Upper lobe of right lung (tissue), 1 donor: ENCODE measurements around the gene ANKZF1. TPM values are rescaled to one million over a fixed set of nuclear protein-coding genes. Genes with fewer than 3 reads are reported as not detected.

Experiments used
- ATAC-seq: fragments of 200-7000 bp; cut with Tn5 transposase; one replicate; pipeline ENCODE4 v1.9.1; 2020; ENCODE audit warnings: mild to moderate bottlenecking, moderate library complexity
- DNase-seq: peaks from one replicate; pipeline ENCODE4 v3.0.0-alpha.2; 2020
- H3K27ac ChIP-seq: fragments of 200-600 bp; one replicate; pipeline ENCODE4 v1.8.0; 2022
- H3K27me3 ChIP-seq: fragments of 200-600 bp; one replicate; pipeline ENCODE4 v1.8.0; 2022; ENCODE audit warnings: mild to moderate bottlenecking
- H3K36me3 ChIP-seq: fragments of 200-600 bp; one replicate; pipeline ENCODE4 v1.8.0; 2022
- H3K4me1 ChIP-seq: fragments of 200-600 bp; one replicate; pipeline ENCODE4 v1.8.0; 2022
- H3K4me3 ChIP-seq: fragments of 200-600 bp; one replicate; pipeline ENCODE4 v1.8.0; 2022; ENCODE audit warnings: mild to moderate bottlenecking
- H3K9me3 ChIP-seq: fragments of 200-600 bp; one replicate; pipeline ENCODE4 v1.8.0; 2022
- intact Hi-C: fragments of 100-400 bp; cut with DNase I; formaldehyde crosslinking; loops from one replicate; pipeline ENCODE4 v1.11.0; 2022
- total RNA-seq: library from RNA; stranded (reverse); fragmentation: NEBNext Ultra II Directional; extraction: Animal tissue kit (Norgen Biotek cat#: 25700); gene quantifications from one replicate; pipeline ENCODE4 v1.2.1, GENCODE V29; 2021
- TF ChIP-seq, protein P1 (sequence below): fragments of 200-600 bp; IDR thresholded peaks from one replicate; pipeline ENCODE4 v1.8.0; 2022; ENCODE audit warnings: antibody characterized with exemption
- donor health status: DM: no; HTN: yes; CAD: no; lungs with severe emphysema.

ANKZF1 gene
- total RNA-seq, 1 donor from 2014 or later, result 37.6 TPM

DNA sequence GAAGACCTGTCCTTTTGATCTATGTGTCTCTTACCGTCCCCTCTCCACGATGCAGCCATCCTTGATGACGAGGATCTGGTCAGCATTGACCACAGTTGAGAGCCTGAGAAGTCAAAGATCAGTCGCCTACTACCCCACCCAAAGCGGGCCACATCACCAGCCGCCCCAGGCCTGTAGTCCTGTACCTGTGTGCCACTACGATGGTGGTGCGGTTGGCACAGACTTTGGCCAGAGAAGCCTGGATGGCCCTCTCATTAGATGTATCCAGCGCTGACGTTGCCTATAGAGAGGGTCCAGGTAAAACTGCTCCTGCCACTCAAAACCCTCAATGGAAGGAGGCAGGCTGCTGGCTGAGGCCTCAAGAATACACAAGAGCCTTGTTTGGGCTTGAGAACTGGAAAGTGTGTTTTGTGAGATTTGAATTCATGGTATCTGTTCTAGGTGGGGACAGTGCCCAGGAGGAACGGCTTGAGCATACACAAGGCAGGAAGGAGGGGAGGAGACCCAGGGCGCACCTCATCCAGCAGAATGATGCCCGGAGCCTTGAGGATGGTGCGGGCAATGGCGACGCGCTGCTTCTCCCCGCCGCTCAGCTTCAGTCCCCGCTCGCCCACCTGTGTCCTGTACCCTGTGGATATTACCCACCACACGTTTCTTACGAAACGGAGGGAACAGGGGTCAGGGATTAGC lies 19.3 kb upstream of the ANKZF1 start:
- no peak for ATAC-seq
- Histone ChIP-seq H3K36me3 (peaks cover 50% of the 10 kb centered on the region), H3K27me3 (no peaks in the 10 kb centered on the region), H3K4me3 (no peak overlapping the region), H3K27ac (no peak overlapping the region), H3K4me1 (peaks cover 18% of the 10 kb centered on the region), H3K9me3 (no peaks in the 10 kb centered on the region)
- no peak for DNase-seq
- intact Hi-C loops, result no loop called here
- TF ChIP-seq, protein P1, sequence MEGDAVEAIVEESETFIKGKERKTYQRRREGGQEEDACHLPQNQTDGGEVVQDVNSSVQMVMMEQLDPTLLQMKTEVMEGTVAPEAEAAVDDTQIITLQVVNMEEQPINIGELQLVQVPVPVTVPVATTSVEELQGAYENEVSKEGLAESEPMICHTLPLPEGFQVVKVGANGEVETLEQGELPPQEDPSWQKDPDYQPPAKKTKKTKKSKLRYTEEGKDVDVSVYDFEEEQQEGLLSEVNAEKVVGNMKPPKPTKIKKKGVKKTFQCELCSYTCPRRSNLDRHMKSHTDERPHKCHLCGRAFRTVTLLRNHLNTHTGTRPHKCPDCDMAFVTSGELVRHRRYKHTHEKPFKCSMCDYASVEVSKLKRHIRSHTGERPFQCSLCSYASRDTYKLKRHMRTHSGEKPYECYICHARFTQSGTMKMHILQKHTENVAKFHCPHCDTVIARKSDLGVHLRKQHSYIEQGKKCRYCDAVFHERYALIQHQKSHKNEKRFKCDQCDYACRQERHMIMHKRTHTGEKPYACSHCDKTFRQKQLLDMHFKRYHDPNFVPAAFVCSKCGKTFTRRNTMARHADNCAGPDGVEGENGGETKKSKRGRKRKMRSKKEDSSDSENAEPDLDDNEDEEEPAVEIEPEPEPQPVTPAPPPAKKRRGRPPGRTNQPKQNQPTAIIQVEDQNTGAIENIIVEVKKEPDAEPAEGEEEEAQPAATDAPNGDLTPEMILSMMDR, result no peak

DNA sequence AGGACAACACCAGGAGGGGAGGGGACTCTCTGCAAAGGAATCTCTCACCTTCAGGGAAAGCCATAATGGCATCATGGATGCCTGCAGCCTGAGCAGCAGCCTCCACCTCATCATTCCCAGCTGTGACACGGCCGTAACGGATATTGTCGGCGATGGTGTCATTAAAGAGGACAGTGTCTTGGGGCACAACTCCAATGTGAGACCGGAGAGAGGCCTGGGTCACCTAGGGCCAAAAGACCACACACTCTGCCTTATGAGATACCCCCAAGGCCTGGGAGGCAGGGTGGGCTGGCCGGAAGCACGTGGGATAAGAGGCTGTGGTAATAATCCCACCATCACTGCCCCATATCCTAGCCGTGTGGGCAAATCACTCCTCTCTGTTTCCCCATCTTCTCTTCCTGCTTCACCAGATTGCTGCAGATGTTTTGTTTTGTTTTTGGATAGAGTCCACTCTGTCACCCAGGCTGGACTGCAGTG lies 18.7 kb upstream of the ANKZF1 start:
- DNase-seq (no peak), ATAC-seq (no peak)
- TF ChIP-seq, protein P1, result no peak
- Histone ChIP-seq H3K4me3 (no peak overlapping the region), H3K9me3 (no peaks in the 10 kb centered on the region), H3K36me3 (peaks cover 55% of the 10 kb centered on the region), H3K27ac (no peak overlapping the region), H3K4me1 (peaks cover 16% of the 10 kb centered on the region), H3K27me3 (no peaks in the 10 kb centered on the region)
- intact Hi-C loops, result no loop called here

DNA sequence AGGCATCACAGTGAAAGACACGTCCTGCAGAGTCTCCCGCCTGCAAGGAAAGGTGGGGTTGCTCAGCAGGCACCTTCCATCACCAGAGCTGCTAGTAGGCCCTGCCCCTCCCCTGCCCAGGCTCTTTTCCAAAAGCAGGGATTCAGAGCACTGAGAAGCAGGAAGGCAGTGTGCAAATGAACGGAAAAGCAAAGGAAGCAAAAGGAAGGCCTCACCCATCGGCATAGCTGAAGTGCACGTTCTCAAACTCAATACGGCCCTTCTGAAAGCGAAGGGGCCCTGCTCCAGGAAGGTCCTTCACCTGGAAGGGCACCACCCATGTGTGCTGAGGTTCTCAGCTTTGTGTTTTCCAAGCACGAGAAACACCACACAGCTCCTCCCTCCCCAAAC lies 16.6 kb upstream of the ANKZF1 start:
- no peak overlapping the region for H3K4me3 ChIP-seq
- no peak for DNase-seq
- H3K9me3 ChIP-seq, result no peaks in the 10 kb centered on the region
- H3K36me3 ChIP-seq, result peaks cover 55% of the 10 kb centered on the region
- H3K27me3 ChIP-seq, result no peaks in the 10 kb centered on the region
- H3K27ac ChIP-seq, result no peak overlapping the region
- TF ChIP-seq, protein P1, result no peak
- ATAC-seq, result no peak
- peaks cover 12% of the 10 kb centered on the region for H3K4me1 ChIP-seq
- intact Hi-C loops, result no loop called here

DNA sequence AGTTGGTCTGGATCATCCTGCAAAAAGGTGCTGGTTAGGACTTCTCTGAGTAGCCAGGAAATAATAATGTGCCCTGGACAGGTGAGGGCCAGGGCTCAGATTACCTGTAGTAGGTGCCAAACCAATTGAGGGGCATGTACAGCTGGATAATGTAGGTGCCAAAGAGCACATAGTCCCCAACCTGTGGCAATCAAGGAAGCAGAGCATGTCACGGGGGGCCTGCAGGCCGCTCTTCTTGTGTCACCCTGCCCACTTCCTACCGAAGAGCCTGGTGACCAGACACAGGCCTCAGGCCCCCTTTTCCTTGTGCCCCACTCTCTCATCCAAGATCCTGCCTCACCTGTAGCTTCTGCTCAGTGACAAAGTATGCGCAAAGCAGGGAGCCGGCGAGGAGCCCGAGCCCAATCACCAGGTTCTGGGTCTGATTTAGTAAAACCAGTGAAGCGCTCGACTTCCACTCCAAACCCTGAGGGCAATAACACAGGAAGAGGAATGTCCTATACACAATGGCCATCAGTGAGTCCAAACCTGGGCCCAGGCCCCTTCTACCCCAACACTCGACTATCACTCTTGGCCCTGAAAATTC lies 16.0 kb upstream of the ANKZF1 start:
- peaks cover 50% of the 10 kb centered on the region for H3K36me3 ChIP-seq
- no peak overlapping the region for H3K27ac ChIP-seq
- no peak for DNase-seq

DNA sequence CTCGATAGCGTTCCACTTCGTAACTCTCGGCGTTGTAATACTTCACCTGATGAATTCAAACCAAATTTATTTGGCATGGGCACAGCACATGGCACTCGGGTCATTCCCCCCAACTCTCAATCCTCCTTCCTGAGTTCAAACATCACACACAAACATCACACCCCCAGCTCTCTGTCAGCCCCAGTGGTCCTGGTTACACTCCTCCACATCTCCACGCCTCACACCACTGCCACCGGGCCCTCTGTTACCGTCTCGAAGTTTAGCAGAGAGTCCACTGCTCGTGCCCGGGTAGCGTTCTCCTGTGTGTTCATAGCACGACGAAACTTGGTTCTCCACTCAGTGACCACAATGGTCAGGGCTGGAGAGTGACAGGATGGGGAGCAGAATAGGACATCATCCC lies 15.5 kb upstream of the ANKZF1 start:
- Histone ChIP-seq H3K36me3 (peaks cover 45% of the 10 kb centered on the region), H3K4me3 (no peak overlapping the region), H3K27ac (no peak overlapping the region), H3K9me3 (no peaks in the 10 kb centered on the region), H3K27me3 (no peaks in the 10 kb centered on the region), H3K4me1 (peaks cover 12% of the 10 kb centered on the region)
- no peak for ATAC-seq
- intact Hi-C loops, result no loop called here
- DNase-seq, result no peak
- TF ChIP-seq, protein P1, result no peak

More for the DNA sequence above, 16.0 kb upstream of the ANKZF1 start:
- Histone ChIP-seq H3K9me3 (no peaks in the 10 kb centered on the region), H3K4me1 (peaks cover 10% of the 10 kb centered on the region), H3K27me3 (no peaks in the 10 kb centered on the region), H3K4me3 (no peak overlapping the region)
- ATAC-seq, result no peak
- intact Hi-C loops, result no loop called here
- TF ChIP-seq, protein P1, result no peak
